ENCODE results near the gene GRIN2A. TPM values are rescaled to one million over a fixed set of nuclear protein-coding genes. Genes with fewer than 3 reads are reported as not detected.

GRIN2A gene
- total RNA-seq, 1 donor from 2014 or later: 0.09 TPM

DNA sequence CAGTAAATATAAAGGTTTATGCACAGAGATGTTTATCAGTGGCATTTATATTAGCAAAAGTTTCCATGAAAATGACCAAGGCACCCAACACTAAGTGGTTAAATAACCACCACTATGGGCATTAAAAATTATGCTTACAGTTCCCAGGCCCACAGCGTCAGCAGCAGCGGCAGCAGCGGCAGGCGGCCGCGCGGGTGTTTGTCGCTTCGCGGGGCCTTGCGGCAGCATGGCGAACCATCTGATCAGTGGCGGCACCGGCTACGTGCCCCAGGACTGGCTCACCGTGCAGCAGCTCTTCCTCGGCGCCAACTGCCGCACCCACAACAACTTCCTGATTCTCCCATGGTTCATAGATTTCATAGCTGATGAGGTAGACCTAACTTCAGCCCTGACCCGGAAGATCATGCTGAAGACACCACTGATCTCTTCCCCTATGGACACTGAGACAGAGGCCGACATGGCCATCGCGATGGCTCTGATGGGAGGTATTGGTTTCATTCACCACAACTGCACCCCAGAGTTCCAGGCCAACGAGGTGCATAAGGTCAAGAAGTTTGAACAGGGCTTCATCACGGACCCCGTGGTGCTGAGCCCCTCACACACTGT is 71.0 kb downstream of the GRIN2A start:
- H3K4me3 ChIP-seq: no peak overlapping the region
- ATAC-seq: no peak
- intact Hi-C loops (cut with DNase I): no loop called here

DNA sequence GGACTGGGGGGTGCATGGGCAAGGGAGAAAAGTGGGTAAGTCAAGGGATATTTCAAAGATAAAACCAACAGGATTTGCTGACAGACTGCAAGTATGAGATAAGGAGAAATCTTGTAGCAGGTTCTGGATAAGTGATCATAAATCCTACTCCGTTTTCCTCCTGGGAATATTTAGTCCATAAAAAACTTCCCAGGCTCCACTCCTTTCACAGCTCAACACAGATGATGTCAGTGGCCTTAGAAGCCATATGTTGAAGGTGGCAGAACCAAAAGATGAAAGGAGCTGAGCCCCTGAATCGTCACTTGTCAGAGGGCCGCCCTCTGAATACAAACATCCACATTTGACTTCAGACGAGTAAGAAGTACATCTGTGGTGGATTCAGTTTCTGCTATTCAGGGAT is 71.7 kb downstream of the GRIN2A start:
- TF ChIP-seq, protein P1, sequence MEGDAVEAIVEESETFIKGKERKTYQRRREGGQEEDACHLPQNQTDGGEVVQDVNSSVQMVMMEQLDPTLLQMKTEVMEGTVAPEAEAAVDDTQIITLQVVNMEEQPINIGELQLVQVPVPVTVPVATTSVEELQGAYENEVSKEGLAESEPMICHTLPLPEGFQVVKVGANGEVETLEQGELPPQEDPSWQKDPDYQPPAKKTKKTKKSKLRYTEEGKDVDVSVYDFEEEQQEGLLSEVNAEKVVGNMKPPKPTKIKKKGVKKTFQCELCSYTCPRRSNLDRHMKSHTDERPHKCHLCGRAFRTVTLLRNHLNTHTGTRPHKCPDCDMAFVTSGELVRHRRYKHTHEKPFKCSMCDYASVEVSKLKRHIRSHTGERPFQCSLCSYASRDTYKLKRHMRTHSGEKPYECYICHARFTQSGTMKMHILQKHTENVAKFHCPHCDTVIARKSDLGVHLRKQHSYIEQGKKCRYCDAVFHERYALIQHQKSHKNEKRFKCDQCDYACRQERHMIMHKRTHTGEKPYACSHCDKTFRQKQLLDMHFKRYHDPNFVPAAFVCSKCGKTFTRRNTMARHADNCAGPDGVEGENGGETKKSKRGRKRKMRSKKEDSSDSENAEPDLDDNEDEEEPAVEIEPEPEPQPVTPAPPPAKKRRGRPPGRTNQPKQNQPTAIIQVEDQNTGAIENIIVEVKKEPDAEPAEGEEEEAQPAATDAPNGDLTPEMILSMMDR (IDR thresholded peaks at IDR 0.05): no peak
- H3K27ac ChIP-seq: no peak overlapping the region
- no peak overlapping the region for H3K4me3 ChIP-seq
- intact Hi-C loops (cut with DNase I): no loop called here
- no peaks in the 10 kb centered on the region for H3K9me3 ChIP-seq
- no peaks in the 10 kb centered on the region for H3K27me3 ChIP-seq
- DNase-seq: no peak
- no peaks in the 10 kb centered on the region for H3K4me1 ChIP-seq
- no peaks in the 10 kb centered on the region for H3K36me3 ChIP-seq
- no peak for ATAC-seq

More for the DNA sequence above, 71.0 kb downstream of the GRIN2A start:
- TF ChIP-seq, protein P1 (IDR thresholded peaks at IDR 0.05): no peak
- Histone ChIP-seq H3K27ac (no peak overlapping the region), H3K9me3 (no peaks in the 10 kb centered on the region), H3K36me3 (no peaks in the 10 kb centered on the region), H3K4me1 (no peaks in the 10 kb centered on the region), H3K27me3 (no peaks in the 10 kb centered on the region)
- no peak for DNase-seq

DNA sequence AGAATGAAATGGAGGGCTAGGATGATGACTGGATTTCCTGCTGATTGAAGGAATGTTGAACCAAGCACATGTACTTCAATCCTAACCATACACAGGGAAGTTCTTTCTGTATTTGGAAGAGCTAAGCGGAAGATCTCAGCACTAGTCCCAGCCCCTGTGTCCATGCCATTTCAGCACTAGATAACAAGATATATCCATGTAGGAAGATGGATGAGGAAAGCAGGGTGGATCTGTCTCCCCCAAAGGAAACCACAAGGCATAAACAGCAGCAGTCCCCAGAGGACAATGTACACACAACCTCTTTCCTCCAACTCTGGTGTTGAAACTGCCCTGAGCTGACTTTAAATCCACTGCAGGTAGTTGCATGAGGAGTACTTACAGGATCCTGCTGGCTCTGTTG is 75.1 kb downstream of the GRIN2A start:
- no peak for DNase-seq
- Histone ChIP-seq H3K27me3 (no peaks in the 10 kb centered on the region), H3K4me3 (no peak overlapping the region), H3K27ac (no peak overlapping the region), H3K4me1 (no peaks in the 10 kb centered on the region), H3K9me3 (no peaks in the 10 kb centered on the region), H3K36me3 (no peaks in the 10 kb centered on the region)
- TF ChIP-seq, protein P1 (IDR thresholded peaks at IDR 0.05): no peak
- intact Hi-C loops (cut with DNase I): no loop called here
- no peak for ATAC-seq

GRCh38 chr16:10103700-10104099 is 78.5 kb downstream of the GRIN2A start:
- no peaks in the 10 kb centered on the region for H3K4me1 ChIP-seq
- TF ChIP-seq, protein P1 (IDR thresholded peaks at IDR 0.05): no peak

DNA sequence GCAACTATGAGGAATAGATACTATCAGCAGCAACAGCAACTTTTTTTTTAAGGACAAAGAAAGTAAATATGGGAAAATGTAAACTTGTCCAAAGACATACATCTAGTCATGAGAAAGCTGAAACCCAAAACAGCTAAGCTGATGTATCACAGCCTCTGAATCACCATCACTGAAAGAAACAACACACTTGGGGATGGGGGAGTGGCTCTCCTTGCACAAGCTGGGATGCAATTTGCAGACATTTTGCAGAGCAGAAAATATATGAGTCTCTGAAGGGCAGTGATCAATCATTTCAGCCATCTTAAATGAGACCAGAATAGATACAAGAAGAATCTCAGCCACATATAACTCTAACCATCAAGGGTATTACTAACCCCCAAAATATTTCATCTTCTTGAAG is 79.1 kb downstream of the GRIN2A start:
- Histone ChIP-seq H3K4me3 (no peak overlapping the region), H3K27ac (no peak overlapping the region), H3K27me3 (no peaks in the 10 kb centered on the region), H3K4me1 (no peaks in the 10 kb centered on the region), H3K9me3 (no peaks in the 10 kb centered on the region), H3K36me3 (no peaks in the 10 kb centered on the region)
- intact Hi-C loops (cut with DNase I): no loop called here
- no peak for DNase-seq
- no peak for ATAC-seq
- TF ChIP-seq, protein P1 (IDR thresholded peaks at IDR 0.05): no peak

More at GRCh38 chr16:10103700-10104099, 78.5 kb downstream of the GRIN2A start:
- no peak for ATAC-seq
- intact Hi-C loops (cut with DNase I): no loop called here
- Histone ChIP-seq H3K9me3 (no peaks in the 10 kb centered on the region), H3K4me3 (no peak overlapping the region), H3K36me3 (no peaks in the 10 kb centered on the region), H3K27ac (no peak overlapping the region), H3K27me3 (no peaks in the 10 kb centered on the region)
- DNase-seq: no peak

GRCh38 chr16:10100829-10101228 is 81.4 kb downstream of the GRIN2A start:
- Histone ChIP-seq H3K27ac (no peak overlapping the region), H3K27me3 (no peaks in the 10 kb centered on the region), H3K9me3 (no peaks in the 10 kb centered on the region), H3K4me1 (no peaks in the 10 kb centered on the region), H3K36me3 (no peaks in the 10 kb centered on the region), H3K4me3 (no peak overlapping the region)
- no peak for ATAC-seq
- intact Hi-C loops (cut with DNase I): no loop called here
- no peak for DNase-seq
- TF ChIP-seq, protein P1 (IDR thresholded peaks at IDR 0.05): no peak

Measured in upper lobe of right lung (tissue), 1 donor.